HG03064 (cell line): ENCODE measurements around the gene PAQR8.
"Not testable (repeated sequence)": the region's sequence is repeated elsewhere in the genome, so short reads cannot be mapped to it uniquely, and the experiment has no call there.

ENCODE experiments used
- ATAC-seq: cut with Tn5 transposase; IDR thresholded peaks from one replicate; pipeline ENCODE4 v1.9.1; 2021; ENCODE audit warnings: low read depth; ENCODE audit not compliant: unreplicated experiment

The PAQR8 gene

GRCh38 chr6:52405243-52405642 is 43.3 kb downstream of the PAQR8 start:
- ATAC-seq, result no peak

GRCh38 chr6:52407467-52407866 is 45.5 kb downstream of the PAQR8 start:
- no peak for ATAC-seq

DNA sequence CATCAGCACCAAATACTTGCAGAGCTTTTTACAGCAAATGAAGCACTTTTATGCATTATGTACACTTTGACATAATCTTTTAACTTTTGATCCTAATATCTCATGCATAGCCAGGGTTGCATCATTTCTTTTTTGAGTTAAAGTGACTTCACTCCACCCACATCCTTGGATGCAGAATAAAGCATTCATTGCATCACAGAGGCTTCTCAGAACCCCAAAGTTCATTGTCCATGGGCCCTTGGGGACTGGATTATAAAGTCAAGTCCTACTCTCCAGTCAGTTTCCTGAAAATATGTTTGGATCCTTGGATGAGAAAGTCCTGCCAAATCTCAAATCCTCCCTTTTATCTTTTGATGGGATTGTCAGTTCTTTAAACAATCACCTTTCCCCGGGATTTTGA is 47.5 kb downstream of the PAQR8 start:
- ATAC-seq, result no peak

DNA sequence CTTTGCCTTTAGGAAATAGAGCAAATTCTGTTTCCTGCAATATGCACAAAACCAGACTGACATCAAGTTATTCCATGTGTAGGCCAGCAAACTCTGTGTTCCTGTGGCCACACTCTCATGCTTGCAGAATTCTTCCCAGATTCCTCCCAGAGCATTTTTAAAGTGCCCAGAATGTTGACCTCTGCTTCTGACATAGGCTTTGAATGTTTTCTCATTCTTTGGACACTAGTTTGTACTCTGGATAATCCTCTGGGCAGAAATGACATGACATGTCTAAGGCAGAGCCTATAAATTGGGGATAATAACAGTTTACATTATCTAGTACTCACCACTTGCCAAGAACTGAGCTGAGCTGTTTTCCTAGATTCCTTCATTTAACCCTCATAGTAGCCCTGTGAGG is 49.0 kb downstream of the PAQR8 start:
- no peak for ATAC-seq

DNA sequence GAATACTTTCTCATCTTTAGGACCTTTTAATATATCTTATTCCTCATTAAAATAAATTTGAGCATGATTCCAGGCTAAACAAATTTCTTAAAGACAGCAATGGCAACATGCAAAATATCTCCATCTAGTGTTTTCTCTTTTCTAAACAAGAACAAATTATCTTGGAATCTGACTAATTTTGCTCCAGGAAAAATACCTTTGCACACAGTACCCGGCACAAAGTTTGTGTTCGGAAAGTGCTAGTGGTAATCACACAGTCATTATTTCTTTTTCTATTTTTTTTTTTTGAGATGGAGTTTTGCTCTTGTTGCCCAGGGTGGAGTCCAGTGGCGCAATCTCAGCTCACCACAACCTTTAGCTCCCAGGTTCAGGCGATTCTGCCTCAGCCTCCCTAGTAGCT is 50.0 kb downstream of the PAQR8 start:
- ATAC-seq, result no peak

DNA sequence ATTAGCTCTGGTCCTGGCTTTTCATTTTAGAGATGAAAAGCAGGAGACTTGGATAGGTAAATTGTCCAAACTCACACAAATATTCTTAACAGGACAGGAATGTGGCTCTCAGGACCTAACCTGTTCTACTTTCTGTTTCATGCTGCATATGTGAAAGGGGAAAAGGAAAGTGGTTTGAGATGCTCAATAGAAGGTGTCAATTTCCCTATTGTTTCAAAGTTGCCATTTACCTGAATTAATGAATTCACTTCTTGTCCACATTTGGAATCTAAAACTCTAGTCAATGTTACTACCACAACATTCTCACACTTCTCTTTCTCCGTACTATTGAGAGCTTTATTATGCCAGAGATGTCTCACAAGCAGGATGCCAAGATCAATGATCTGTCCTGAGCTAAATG is 53.4 kb downstream of the PAQR8 start:
- no peak for ATAC-seq

- no peak for ATAC-seq
Measured at GRCh38 chr6:52415917-52416628, 54.1 kb downstream of the PAQR8 start.

DNA sequence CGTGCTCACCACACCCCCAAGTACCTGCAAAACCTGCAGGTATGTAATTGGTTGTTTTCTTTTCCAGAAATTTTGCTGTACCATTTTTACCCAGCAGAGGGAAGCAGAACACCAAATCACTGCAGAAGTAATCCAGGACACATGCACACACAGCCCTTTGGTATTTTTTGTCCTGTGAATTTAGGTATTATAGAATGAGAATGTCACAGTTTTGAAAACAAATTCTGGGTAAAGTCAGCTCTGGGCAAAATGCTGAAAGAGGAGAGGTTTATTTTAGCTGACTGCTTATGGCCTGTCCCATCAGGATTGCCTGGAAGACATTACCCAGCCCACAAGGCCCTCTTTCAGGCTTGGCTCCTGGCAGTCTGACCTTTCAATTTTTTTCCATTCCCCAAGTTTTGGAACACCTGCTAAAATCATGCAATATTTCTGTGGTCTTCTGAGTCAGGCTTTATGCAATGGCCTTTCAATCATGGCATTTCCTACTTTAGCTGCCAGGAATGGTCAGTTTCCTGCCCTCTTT is 54.7 kb downstream of the PAQR8 start:
- ATAC-seq, result no peak

- no peak for ATAC-seq
Measured at GRCh38 chr6:52417675-52418111, 55.7 kb downstream of the PAQR8 start.

GRCh38 chr6:52418606-52419005 is 56.7 kb downstream of the PAQR8 start:
- no peak for ATAC-seq

- ATAC-seq, result peak; percentile 91
Measured at GRCh38 chr6:52419809-52420667, 58.1 kb downstream of the PAQR8 start, which contains the start of gene EFHC1. Gene EFHC1 (plus strand): TSS chr6:52420342. CDS start chr6:52420411, 69 bp downstream.

DNA sequence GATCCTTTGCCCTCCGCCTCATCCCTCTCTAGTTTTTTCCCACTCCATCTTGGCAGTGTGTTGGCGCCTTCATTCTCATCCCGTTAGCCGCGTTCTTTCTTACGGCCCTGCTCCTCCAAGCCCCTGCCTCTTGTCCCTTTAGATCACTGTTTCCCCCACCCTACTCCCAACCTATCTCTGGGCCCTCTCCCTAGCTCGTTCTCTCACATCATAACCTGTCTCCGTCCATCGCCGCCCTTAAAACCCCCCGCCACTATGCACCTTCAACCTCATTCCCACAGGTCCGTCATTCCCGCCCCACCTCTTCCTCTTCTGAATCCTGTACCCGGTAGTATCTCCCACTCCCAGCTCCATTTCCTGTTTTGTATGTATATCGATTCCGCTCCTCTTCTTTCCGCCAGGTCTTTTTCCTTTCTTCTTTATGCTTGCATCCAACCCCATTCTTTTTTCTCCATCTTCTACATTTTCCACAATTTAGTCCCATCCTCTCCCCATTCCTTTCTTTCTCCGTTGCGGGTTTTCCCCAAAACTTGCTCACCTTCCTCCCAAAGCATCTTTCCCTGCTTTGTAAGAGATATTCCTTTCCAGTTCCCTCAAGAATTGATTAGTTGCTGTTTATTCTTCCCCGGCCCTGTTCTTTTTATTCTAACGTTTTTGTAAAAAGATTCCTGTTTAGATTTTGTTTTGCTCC is 58.9 kb downstream of the PAQR8 start:
- ATAC-seq, result no peak

- ATAC-seq, result no peak
Measured at GRCh38 chr6:52422156-52422555, 60.2 kb downstream of the PAQR8 start.

DNA sequence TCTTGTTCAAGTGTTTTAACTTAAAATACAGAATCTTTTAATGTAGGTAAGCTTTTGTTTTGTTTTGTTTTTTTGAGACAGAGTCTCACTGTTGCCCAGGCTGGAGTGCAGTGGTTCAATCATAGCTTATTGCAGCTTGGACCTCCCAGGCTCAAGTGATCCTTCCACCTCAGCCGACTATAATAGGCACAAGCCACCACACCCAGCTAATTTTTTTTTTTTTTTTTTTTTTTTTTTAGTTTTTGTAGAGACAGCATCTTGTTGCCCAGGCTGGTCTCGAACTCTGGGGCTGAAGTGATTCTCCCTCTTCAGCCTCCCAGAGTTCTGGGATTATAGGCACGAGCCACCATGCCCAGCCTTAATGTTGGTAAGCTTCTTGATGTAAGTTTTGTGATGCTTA is 61.5 kb downstream of the PAQR8 start:
- no peak for ATAC-seq

DNA sequence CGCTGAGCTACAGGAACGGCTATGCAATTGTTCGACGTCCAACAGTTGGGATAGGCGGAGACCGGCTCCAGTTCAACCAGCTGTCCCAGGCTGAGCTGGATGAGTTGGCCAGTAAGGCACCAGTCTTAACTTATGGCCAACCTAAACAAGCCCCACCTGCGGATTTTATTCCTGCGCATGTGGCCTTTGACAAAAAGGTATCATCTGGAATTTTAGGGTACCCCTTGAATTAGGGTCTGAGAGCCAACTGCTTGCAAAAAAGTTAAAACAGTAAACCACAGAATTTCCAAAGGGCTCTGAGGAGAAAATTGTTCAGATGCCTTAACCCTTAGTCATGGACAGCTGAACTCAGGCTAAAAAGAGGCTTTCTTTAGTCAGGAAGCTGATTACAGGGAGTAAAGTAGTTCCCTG is 62.0 kb downstream of the PAQR8 start:
- no peak for ATAC-seq

- ATAC-seq, result no peak
Measured at GRCh38 chr6:52424513-52424912, 62.6 kb downstream of the PAQR8 start.

GRCh38 chr6:52426667-52427066 is 64.7 kb downstream of the PAQR8 start:
- no peak for ATAC-seq

- not testable (repeated sequence) for ATAC-seq
Measured at GRCh38 chr6:52433294-52433693, 71.3 kb downstream of the PAQR8 start.

DNA sequence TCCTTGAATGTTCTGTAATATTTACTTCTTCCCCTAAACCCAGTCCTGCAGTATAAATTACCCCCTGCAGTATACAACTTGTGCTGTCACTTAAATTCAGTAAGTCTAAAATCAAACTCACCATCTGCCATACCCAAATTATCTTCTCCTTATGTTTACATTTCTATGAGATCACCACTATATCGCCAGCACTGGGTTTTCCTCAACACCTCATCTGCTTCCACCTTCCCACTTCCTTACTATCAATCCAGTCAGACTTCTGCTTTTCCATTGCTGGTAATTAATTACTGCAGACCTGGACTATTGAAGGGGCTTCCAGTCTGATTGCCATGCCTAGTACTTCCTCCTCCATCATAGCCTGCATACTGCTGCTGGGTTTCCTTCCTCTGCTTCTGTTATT is 73.4 kb downstream of the PAQR8 start:
- no peak for ATAC-seq

DNA sequence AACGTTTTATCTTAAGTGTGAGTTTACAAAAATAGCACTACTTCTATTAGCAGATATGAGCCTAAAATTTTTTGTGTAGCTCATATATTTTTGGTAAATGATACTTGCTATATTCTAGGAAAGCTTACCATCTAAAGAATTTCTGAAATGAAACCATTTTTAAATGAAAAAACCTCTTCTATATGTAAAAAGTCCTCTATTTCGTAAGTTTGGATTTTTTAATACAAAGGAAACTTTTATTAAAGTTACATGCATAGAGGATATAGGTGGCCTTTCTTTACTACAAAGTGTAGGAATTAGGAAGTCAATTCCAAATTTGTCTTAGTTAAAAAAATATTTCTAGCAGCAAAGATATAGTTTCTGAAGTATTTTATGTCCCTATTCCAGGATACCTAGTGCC is 77.0 kb downstream of the PAQR8 start:
- no peak for ATAC-seq

GRCh38 chr6:52454556-52454955 is 92.6 kb downstream of the PAQR8 start:
- no peak for ATAC-seq
